GM10248 (cell line): ENCODE data around the gene OAT.

Source experiments
- CTCF ChIA-PET: fragments of 300-600 bp; sonication (Branson Sonifier 250); formaldehyde crosslinking; extraction: SDS; loops from one replicate; lab custom pipeline; 2021; ENCODE audit warnings: antibody characterized with exemption; lab: Yijun Ruan, JAX
- POLR2A ChIA-PET: fragments of 350-650 bp; sonication (Branson Sonifier 250); formaldehyde crosslinking; extraction: SDS; loops from one replicate; lab custom pipeline; 2020; ENCODE audit warnings: antibody characterized with exemption; lab: Yijun Ruan, JAX
- DNase-seq: peaks from one replicate; pipeline ENCODE4 v3.0.0; 2012; ENCODE audit errors: extremely low spot score
- CTCF ChIP-seq: IDR thresholded peaks from 2 replicates; pipeline ENCODE4 v1.5.1; 2012; ENCODE audit warnings: mild to moderate bottlenecking, low read depth; ENCODE audit errors: extremely low read depth, missing control alignments, control extremely low read depth

The OAT gene

GRCh38 chr10:124430077-124430476 lies 11.4 kb upstream of the OAT start:
- no peak for DNase-seq
- no peak for TF ChIP-seq CTCF
- CTCF ChIA-PET: interaction anchor here (1.6 kb wide), 1 partner anchor 40 kb away, joined by 3 read pairs; no protein-coding TSS in a partner anchor
- POLR2A ChIA-PET: interaction anchor here (0.6 kb wide), 1 partner anchor 11 kb away, joined by 4 read pairs; the partner anchor contains the start of gene OAT

- CTCF ChIA-PET: interaction anchor here (1.6 kb wide), 1 partner anchor 40 kb away, joined by 3 read pairs; no protein-coding TSS in a partner anchor
- POLR2A ChIA-PET: interaction anchor here (0.6 kb wide), 1 partner anchor 11 kb away, joined by 4 read pairs; the partner anchor contains the start of gene OAT
- no peak for TF ChIP-seq CTCF
- DNase-seq: no peak
These were observed 10.9 kb upstream of the OAT start for GRCh38 chr10:124429576-124429975.

- ChIA-PET CTCF (interaction anchor here (1.2 to 1.7 kb wide), 3 partner anchors 8 to 434 kb away, joined by 3 to 4 read pairs (median 4); no protein-coding TSS in a partner anchor), POLR2A (no interaction called here)
- no peak for DNase-seq
- no peak for TF ChIP-seq CTCF
These were observed 9.6 kb upstream of the OAT start for GRCh38 chr10:124428207-124428777.

GRCh38 chr10:124425227-124425962 lies 6.7 kb upstream of the OAT start:
- TF ChIP-seq CTCF: no peak
- POLR2A ChIA-PET: no interaction called here
- no peak for DNase-seq
- CTCF ChIA-PET: no interaction called here

- ChIA-PET POLR2A (no interaction called here), CTCF (interaction anchor here (1.1 kb wide), 1 partner anchor 428 kb away, joined by 3 read pairs; no protein-coding TSS in a partner anchor)
- no peak for TF ChIP-seq CTCF
- DNase-seq: no peak
These were observed 5.1 kb upstream of the OAT start for GRCh38 chr10:124423813-124424212.

GRCh38 chr10:124422742-124423141 lies 4.0 kb upstream of the OAT start:
- DNase-seq: no peak
- POLR2A ChIA-PET: no interaction called here
- TF ChIP-seq CTCF: no peak
- CTCF ChIA-PET: interaction anchor here (1.1 kb wide), 1 partner anchor 427 kb away, joined by 3 read pairs; no protein-coding TSS in a partner anchor
